H9 (cell line): ENCODE results near the gene R3HDM2. TPM values are rescaled to one million over a fixed set of nuclear protein-coding genes. Genes with fewer than 3 reads are reported as not detected.

Experiments
- DNase-seq: peaks from one replicate; pipeline ENCODE4 v3.0.0-alpha.2; 2017
- H2AFZ ChIP-seq: one replicate; pipeline ENCODE4 v1.6.1; 2013; ENCODE audit warnings: mild to moderate bottlenecking, low read length, control low read depth, moderate library complexity
- H2AK5ac ChIP-seq: 2 replicates; pipeline ENCODE4 v1.6.1; 2013; ENCODE audit warnings: low read length, control low read depth, mixed read lengths; ENCODE audit not compliant: insufficient read length
- H2BK120ac ChIP-seq: one replicate; pipeline ENCODE4 v1.6.1; 2013; ENCODE audit warnings: low read depth, mild to moderate bottlenecking, low read length, control low read depth, inconsistent platforms; ENCODE audit not compliant: poor library complexity, severe bottlenecking
- H2BK12ac ChIP-seq: 2 replicates; pipeline ENCODE4 v1.6.1; 2013; ENCODE audit warnings: low read length, control low read depth, mixed read lengths, low read depth; ENCODE audit not compliant: insufficient read length
- H2BK15ac ChIP-seq: 2 replicates; pipeline ENCODE4 v1.6.1; 2013; ENCODE audit warnings: low read depth, low read length, control low read depth
- H2BK20ac ChIP-seq: one replicate; pipeline ENCODE4 v1.6.1; 2013; ENCODE audit warnings: low read depth, mild to moderate bottlenecking, low read length, control low read depth, inconsistent platforms; ENCODE audit not compliant: poor library complexity, severe bottlenecking
- H2BK5ac ChIP-seq: 2 replicates; pipeline ENCODE4 v1.6.1; 2013; ENCODE audit warnings: low read length, control low read depth, mixed read lengths; ENCODE audit not compliant: insufficient read length
- H3K14ac ChIP-seq: 2 replicates; pipeline ENCODE4 v1.6.1; 2013; ENCODE audit warnings: low read length, control low read depth; ENCODE audit not compliant: insufficient read depth
- H3K18ac ChIP-seq: 2 replicates; pipeline ENCODE4 v1.6.1; 2013; ENCODE audit warnings: low read depth, mild to moderate bottlenecking, mixed read lengths, low read length, control low read depth; ENCODE audit not compliant: insufficient read length
- H3K23ac ChIP-seq: 2 replicates; pipeline ENCODE4 v1.6.1; 2013; ENCODE audit warnings: low read length, control low read depth, mixed read lengths, low read depth; ENCODE audit not compliant: insufficient read length
- H3K23me2 ChIP-seq: 2 replicates; pipeline ENCODE4 v1.6.1; 2013; ENCODE audit warnings: low read depth, mild to moderate bottlenecking, mixed read lengths, low read length, control low read depth; ENCODE audit not compliant: insufficient read length, poor library complexity, severe bottlenecking
- H3K27ac ChIP-seq: 2 replicates; pipeline ENCODE4 v1.5.1; 2013; ENCODE audit warnings: low read length, control low read depth, mixed read lengths, low read depth; ENCODE audit not compliant: insufficient read length
- H3K27me3 ChIP-seq: 2 replicates; pipeline ENCODE4 v1.6.1; 2013; ENCODE audit warnings: low read length, control low read depth, inconsistent platforms; ENCODE audit not compliant: insufficient read depth
- H3K4ac ChIP-seq: 2 replicates; pipeline ENCODE4 v1.6.1; 2013; ENCODE audit warnings: low read depth, mild to moderate bottlenecking, control low read depth, inconsistent platforms, low read length, moderate library complexity
- H3K4me1 ChIP-seq: 2 replicates; pipeline ENCODE4 v1.6.1; 2013; ENCODE audit warnings: low read length, control low read depth, inconsistent platforms; ENCODE audit not compliant: insufficient read depth
- H3K4me2 ChIP-seq: 2 replicates; pipeline ENCODE4 v1.6.1; 2013; ENCODE audit warnings: low read length, control low read depth, mixed read lengths; ENCODE audit not compliant: insufficient read length, insufficient read depth
- H3K56ac ChIP-seq: 2 replicates; pipeline ENCODE4 v1.6.1; 2013; ENCODE audit warnings: low read depth, mild to moderate bottlenecking, mixed read lengths, low read length, control low read depth; ENCODE audit not compliant: insufficient read length
- H3K79me1 ChIP-seq: 2 replicates; pipeline ENCODE4 v1.6.1; 2013; ENCODE audit warnings: low read depth, mild to moderate bottlenecking, moderate library complexity, low read length, control low read depth, inconsistent platforms; ENCODE audit not compliant: insufficient read depth, poor library complexity, severe bottlenecking
- H3K79me2 ChIP-seq: 2 replicates; pipeline ENCODE4 v1.6.1; 2013; ENCODE audit warnings: low read length, control low read depth, inconsistent platforms; ENCODE audit not compliant: insufficient read depth
- H3K9ac ChIP-seq: 2 replicates; pipeline ENCODE4 v1.6.1; 2013; ENCODE audit warnings: low read length, control low read depth, mixed read lengths; ENCODE audit not compliant: insufficient read length; ENCODE audit errors: extremely low read depth
- H3K9me3 ChIP-seq: one replicate; pipeline ENCODE4 v1.6.1; 2013; ENCODE audit warnings: low read depth, low read length, inconsistent platforms; ENCODE audit not compliant: control insufficient read depth
- H3T11ph ChIP-seq: one replicate; pipeline ENCODE4 v1.6.1; 2013; ENCODE audit warnings: mild to moderate bottlenecking, low read length, control low read depth, inconsistent platforms
- H4K20me1 ChIP-seq: one replicate; pipeline ENCODE4 v1.6.1; 2013; ENCODE audit not compliant: control insufficient read depth, insufficient read length, insufficient read depth
- H4K5ac ChIP-seq: 2 replicates; pipeline ENCODE4 v1.6.1; 2013; ENCODE audit warnings: low read depth, mild to moderate bottlenecking, mixed read lengths, low read length, control low read depth; ENCODE audit not compliant: insufficient read length
- H4K8ac ChIP-seq: replicated peaks from 2 replicates; pipeline ENCODE4 v1.6.1; 2013; ENCODE audit warnings: low read length, control low read depth, mixed read lengths, low read depth; ENCODE audit not compliant: insufficient read length
- H4K91ac ChIP-seq: 2 replicates; pipeline ENCODE4 v1.6.1; 2013; ENCODE audit warnings: low read depth, mild to moderate bottlenecking, moderate library complexity, mixed read lengths, low read length, control low read depth; ENCODE audit not compliant: insufficient read length
- H3K27ac Mint-ChIP-seq, 3 experiments: 2 replicates in 2 of 3; 3 replicates in 1 of 3; pipeline ENCODE4 v1.8.0; 2020 to 2021; ENCODE audit warnings: mixed read lengths in 3 of 3, mild to moderate bottlenecking in 1 of 3, moderate library complexity in 1 of 3
- H3K27me3 Mint-ChIP-seq: 2 replicates; pipeline ENCODE4 v1.8.0; 2021; ENCODE audit warnings: low read depth, mild to moderate bottlenecking, moderate library complexity, mixed read lengths
- H3K36me3 Mint-ChIP-seq, 3 experiments: 2 replicates in 2 of 3; 3 replicates in 1 of 3; pipeline ENCODE4 v1.8.0; 2020 to 2021; ENCODE audit warnings: low read depth in 3 of 3, mixed read lengths in 3 of 3; ENCODE audit not compliant: insufficient read depth in 1 of 3
- H3K4me1 Mint-ChIP-seq, 2 experiments: 2 replicates each; pipeline ENCODE4 v1.8.0; 2020; ENCODE audit warnings: mixed read lengths in 2 of 2
- H3K4me3 Mint-ChIP-seq, 2 experiments: 2 replicates in 1 of 2; 3 replicates in 1 of 2; pipeline ENCODE4 v1.8.0; 2020 to 2021; ENCODE audit warnings: mild to moderate bottlenecking in 2 of 2, mixed read lengths in 2 of 2, moderate library complexity in 1 of 2
- H3K9me3 Mint-ChIP-seq, 2 experiments: 2 replicates in 1 of 2; 3 replicates in 1 of 2; pipeline ENCODE4 v1.8.0; 2020; ENCODE audit warnings: mild to moderate bottlenecking in 2 of 2, mixed read lengths in 2 of 2, moderate library complexity in 1 of 2
- CTCF ChIP-seq: fragments of 200-600 bp; sonication (generic); conservative IDR thresholded peaks from 3 replicates; pipeline ENCODE4 v1.8.0; 2021; ENCODE audit warnings: antibody characterized with exemption, mild to moderate bottlenecking
- WGBS: extraction: QIAGEN DNeasy Blood & Tissue Kit; methylation state at CpG from one replicate; pipeline ENCODE4 v1.1.7; 2013; ENCODE audit warnings: missing lambda C conversion rate, low lambda C conversion rate, mixed read lengths; ENCODE audit not compliant: insufficient read length; ENCODE audit errors: extremely low coverage; 5-methylcytosine and 5-hydroxymethylcytosine counted together
- total RNA-seq: library from RNA; stranded (reverse); gene quantifications from 2 replicates; pipeline ENCODE4 v1.2.1, GENCODE V29; 2021

Gene R3HDM2
- total RNA-seq, 1 experiment from 2014 or later, result 43.9 TPM

- Histone ChIP-seq H3K79me2 (peaks cover 5% of the 10 kb centered on the region; the same call in 1 of the 2 replicates), H3T11ph (no peak overlapping the region), H2AFZ (no peak overlapping the region), H3K27ac (no peak overlapping the region), H2BK15ac (no peak overlapping the region), H3K4me2 (no peak overlapping the region), H3K9ac (no peak overlapping the region), H3K18ac (no peak overlapping the region), H3K56ac (no peak overlapping the region), H3K4me1 (no peaks in the 10 kb centered on the region; the same call in 1 of the 2 replicates), H2BK12ac (no peak overlapping the region), H2BK5ac (no peak overlapping the region), H4K20me1 (peaks cover 4% of the 10 kb centered on the region), H2AK5ac (no peak overlapping the region), H2BK20ac (no peak overlapping the region), H3K79me1 (peaks cover 5% of the 10 kb centered on the region), H3K4ac (no peak overlapping the region), H3K23ac (no peak overlapping the region), H4K5ac (no peak overlapping the region), H3K14ac (no peak overlapping the region), H3K23me2 (peaks cover 12% of the 10 kb centered on the region), H4K8ac (no peak overlapping the region), H4K91ac (no peak overlapping the region), H3K27me3 (peaks cover 14% of the 10 kb centered on the region; the same call in 1 of the 2 replicates), H2BK120ac (no peak overlapping the region), H3K9me3 (no peaks in the 10 kb centered on the region)
- H3K36me3 Mint-ChIP-seq, result peaks cover 45 to 52% (median 47%) of the 10 kb centered on the region in 3 experiments
- DNase-seq, result no peak
- H3K27ac Mint-ChIP-seq, result no peak overlapping the region; a peak in 1 of 7 replicates
- no CpG with 5 or more reads among the region's 19 CpGs for WGBS
- peak overlapping the region; percentile 51 to 98; a peak in 4 of 5 replicates for H3K4me3 Mint-ChIP-seq
- H3K27me3 Mint-ChIP-seq, result peaks cover 38% of the 10 kb centered on the region
- TF ChIP-seq CTCF, result no peak
- no peaks in the 10 kb centered on the region; a peak in 1 of 5 replicates for H3K9me3 Mint-ChIP-seq
- peaks cover 43 to 54% of the 10 kb centered on the region in 2 experiments for H3K4me1 Mint-ChIP-seq
These were observed 198.6 kb downstream of the R3HDM2 start for GRCh38 chr12:57232156-57232756.
